ENCODE data around the gene PODN.

Gene PODN

DNA sequence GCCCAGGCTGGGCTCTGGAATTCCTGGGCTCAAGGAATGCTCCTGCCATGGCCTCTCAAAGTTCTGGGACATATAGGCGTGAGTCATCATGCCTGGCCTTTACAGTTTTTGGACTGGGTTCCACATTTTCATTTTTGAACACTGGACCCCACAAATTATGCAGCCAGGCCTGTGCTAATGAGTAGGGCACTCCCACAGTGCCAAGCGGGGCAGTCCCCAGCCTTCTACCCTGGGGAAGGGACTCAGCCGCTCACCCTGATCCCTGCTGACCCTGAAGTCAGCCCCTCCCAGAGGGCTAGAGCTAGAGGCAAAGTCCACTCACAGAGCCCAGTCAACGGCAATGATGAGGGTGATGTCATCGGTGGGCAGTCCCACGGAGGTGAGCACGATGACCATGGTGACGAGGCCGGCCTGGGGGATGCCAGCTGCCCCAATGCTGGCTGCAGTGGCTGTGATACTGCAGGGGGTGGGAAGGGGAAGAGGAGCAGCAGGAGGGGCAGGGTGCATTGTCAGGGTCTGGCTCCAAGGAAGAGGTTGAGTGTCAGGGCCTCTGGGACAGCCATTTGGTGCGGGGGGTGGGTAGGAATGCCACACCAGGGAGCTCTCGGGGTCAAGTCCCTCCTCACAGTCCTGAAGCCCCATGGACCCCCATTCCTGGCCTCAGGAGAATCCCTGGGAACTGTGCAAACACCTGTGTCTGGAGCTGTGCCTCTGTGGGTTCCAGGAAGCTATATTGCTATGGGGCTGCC, 27.6 kb downstream of the PODN start:
- DNase-seq (ENCODE audit: low read depth in 2 of 2), result no peak

DNA sequence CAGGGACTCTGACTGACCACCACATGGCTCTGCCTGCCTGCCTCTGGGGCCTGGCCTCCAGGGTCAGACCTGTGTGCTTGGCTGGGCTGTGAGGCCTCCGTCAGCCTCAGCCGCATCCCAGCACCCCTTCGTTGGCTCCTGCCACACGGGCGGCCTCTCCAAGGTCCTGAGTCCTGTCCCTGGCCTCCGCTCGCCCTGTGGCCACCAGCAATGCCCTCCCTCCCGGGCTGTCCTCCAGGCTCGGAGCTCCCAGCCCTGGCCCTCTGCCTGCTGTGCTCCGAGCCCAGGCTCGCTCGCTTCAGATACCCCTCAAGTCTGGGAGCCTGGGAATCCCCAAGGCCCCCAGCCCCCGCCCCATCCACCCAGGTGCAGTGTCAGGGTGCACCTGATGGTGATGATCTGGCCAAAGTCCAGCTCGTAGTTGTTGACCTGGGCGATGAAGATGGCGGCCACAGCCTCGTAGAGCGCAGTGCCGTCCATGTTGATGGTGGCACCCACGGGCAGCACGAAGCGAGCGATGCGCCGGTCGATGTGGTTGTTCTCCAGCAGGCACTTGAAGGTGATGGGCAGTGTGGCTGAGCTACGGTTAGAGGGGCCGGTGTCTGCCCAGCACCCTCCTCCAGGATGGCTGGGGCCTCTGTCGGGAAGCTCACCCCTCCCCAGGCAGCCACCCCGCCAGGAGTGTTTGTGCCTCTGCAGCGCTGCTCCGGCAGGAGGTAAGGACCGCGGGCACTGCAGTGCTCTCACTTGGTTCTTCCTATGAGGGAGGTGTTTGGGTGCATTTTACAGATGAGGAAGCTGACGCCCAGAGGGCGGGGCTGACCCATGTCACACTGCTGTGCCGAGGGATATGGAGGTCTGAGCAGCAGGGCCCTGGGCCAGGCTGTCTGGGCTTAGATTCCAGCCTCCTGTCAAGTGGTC, 28.5 kb downstream of the PODN start:
- no peak for DNase-seq (ENCODE audit: low read depth in 2 of 2)

DNA sequence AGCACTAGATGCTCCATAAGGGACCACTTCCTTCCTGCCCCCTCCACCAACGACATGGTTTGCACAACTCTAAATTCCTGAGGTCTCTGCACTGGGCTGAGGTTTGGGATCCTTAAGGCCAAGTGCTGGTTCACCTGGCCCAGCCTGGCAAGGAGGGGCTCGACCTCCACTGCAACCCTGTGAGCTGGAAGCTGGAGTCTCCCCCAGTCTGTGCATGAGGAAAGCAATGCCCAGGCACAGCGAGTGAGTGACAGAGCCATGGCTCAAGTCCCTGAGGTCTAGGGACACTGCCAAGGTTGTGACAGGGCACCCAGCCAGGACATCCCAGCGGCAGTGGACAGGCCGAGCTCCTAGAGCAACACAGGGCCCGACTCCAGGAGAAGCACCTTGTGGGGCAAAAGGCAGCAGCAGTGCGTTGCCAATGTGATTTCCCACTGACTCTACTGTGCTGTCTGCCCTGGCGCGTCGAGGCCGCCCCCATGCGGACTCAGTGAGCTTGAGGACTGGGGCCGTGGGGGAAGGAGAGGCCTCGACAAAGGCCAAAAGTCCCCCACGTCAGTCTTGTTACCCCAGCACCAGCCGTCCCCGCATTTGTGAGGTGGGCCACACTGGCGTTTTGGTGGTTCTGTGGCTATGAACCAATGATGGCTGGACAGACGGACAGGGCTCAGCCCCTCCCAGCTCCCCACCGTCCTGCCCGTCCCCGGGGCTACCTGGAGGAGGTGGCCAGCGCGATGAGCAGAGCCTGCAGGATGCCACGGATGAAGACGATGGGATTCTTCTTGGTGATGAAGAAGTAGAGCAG, 30.0 kb downstream of the PODN start:
- DNase-seq (ENCODE audit: low read depth in 2 of 2), result no peak

DNA sequence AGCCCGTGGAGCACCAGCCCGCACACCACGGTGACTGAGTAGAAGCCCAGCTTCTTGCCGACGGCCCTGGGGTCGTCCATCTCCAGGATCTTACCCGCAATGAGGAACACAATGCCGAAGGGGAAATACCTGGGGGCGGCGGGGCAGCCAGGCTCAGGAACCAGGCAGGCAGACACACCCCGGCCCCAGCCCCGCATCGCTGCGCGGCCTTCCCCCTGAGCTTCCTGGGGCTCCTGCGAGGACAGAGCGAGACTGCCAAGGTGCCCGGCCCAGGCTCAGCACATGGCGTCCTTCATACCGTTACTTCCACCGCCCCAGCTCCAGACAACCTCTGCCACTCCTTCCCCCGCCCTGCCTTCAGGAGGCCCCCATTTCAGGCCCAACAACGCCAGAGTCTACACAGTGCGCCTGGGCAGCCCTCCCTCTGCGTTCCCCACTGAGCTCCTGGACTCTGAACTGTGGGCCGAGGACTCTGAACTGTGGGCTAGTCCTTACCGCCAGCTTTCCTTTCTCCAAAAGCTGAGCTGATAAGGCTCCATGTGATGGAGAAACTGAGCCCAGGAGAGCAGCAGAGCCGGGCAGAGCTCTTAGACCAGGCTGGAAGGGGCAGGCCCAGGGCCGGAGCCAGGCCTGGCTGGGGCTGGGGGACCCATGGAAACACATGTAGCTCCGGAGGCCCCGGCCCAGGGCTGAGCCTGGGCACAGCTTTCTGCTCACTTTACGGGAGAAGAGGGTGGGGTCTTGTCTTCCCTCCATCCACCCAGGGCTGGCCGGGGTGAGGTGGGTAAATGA, 30.8 kb downstream of the PODN start:
- DNase-seq (ENCODE audit: low read depth in 2 of 2), result no peak

DNA sequence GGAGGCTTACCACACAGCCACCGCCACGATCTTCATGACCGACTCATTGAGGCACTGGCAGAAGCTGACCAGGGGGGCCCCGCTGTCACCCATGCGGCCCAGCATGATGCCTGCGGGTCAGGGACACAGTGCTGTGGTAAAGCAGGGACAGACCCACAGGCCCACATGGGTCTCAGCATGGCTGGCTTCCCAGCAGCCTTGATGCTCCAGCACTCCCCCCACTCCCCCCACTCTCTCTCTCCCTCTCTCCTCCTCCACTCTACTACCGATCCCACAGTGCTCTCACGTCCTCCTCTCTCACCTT, 31.4 kb downstream of the PODN start:
- no peak for DNase-seq (ENCODE audit: low read depth in 2 of 2)

DNA sequence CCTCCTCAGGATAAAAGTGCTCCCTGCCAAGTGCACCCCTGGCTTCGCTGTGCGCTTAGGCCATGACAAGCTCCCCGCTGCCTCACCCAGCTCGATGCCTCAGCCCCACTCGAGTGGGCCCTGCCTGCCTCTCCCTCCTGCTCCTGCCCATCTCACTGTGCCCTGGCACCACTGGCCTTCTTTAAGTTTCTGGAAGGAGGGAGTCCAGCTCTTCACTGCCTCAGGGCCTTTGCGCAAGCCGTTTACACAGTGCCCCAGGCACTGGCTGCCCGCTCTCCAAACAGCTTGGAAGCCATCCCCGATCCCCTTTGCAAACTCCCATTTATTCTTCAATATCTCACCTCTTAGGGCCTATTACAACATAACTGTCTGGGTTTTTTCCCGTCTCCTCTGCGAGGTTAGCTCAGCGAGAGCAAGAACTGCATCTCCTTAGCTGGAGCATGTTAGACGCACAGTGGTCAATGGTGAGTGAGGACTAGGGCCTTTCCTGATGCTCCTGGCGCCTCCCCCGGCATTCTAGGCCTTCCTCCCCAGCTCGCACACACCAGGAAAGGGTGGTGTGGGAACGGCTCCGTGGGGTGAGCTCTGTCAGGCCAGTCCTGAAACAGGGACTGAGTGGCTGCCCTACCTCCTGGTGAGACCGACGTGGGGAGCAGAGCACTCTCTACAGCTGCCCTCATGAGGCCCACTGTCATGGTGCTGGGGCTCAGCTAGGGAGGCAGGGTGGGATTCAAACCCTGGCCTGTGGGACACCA, 31.9 kb downstream of the PODN start:
- DNase-seq (ENCODE audit: low read depth in 2 of 2), result no peak

DNA sequence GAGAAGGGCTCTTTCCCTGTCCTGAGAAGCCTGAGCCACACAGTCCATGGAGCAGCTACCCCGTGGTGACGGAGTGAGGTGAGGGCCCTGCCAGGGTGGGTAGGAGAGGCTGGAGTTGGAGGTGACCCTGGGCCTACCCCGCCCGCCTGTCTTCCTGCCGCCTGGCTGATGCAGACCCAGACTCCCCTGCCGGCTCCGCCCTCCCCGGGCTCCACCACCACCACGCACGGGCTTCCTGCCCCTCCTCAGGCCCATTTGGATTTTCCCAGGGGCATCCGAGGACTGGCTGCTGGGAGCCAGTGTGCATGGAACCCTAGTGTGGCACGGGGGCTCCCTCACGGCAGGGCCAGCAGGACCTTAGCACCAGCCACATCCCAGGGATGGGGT, 32.5 kb downstream of the PODN start:
- no peak for DNase-seq (ENCODE audit: low read depth in 2 of 2)

DNA sequence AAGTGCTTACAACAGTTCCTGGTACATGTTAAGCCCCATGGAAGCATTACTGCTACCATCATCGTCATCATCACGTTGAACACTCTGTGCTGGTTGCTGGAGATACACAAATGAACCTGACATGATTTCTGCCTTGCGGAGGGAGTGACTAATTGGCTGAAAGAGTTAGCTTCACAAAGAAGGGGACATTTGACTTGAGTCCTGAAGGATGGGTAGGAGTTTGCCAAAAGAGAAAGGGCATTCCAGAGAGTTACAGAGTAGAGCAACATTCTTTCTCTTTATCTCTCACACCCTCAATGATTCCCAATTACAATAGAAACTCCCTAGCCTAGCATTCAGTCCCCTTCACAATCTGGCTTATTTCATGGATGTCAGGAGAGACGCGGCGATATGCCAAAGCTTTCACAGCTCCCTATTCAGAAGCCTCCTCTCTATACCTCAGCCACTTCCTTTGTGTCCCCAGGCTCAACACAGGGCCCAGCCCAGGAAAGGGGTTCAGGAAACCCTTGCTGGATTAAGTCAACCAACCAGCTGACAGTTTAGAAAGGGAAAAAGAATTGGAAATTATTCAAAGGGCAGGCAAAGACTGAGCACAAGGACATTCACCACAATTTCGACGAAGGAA, 42.4 kb downstream of the PODN start:
- no peak for DNase-seq (ENCODE audit: low read depth in 2 of 2)

DNA sequence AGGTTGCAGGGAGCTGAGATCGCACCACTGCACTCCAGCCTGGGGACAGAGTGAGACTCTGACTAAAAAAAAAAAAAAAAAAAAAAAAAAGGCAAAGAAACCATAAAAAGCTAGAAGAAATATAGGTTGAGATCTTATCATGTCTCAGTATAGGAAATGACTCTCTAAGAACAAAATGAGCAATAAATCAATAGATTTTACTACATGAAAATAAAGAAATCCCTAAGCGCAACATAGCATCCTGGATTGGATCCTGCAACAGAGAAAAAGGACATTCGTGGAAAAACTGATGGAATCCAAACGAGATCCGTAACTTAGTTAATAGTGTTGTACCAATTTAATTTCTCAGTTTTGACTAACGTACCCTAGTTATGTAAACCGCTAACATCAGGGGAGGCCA, 45.1 kb downstream of the PODN start:
- no peak for DNase-seq (ENCODE audit: low read depth in 2 of 2)

DNA sequence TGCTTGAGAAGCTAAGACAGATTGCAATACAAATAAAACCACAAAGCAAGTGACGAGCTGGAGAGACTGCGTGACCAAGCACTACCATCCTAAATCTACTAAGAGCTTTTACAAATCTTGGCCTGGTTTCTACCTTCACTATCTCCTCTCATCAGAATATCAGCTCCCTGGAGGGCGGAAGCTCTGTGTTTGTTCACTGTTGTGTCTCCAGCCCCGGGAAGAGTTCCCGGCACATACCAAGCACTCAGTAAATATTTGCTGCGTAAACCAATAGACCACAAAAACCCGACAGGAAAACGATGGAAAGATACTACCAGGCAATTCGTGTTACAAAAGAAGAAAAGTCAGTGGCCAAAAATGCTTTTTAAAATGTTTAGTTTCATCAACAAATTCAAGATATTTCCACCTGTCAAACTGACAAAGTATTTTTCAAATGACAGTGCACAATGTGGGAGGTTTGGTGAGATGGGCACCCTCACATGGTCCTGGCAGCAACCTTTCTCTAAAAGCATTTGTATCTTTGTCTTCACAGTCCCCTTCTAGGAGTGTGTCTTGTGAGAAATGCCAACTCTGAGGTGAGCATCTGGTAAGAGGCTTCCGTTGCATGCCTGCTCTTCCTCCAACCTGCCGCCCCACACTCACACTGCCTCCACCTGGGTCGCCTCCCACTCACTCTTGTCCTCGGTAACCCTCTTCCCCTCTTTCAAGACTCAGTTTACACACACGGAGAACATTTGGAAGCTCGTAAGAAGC, 45.7 kb downstream of the PODN start:
- DNase-seq (ENCODE audit: low read depth in 2 of 2), result no peak

DNA sequence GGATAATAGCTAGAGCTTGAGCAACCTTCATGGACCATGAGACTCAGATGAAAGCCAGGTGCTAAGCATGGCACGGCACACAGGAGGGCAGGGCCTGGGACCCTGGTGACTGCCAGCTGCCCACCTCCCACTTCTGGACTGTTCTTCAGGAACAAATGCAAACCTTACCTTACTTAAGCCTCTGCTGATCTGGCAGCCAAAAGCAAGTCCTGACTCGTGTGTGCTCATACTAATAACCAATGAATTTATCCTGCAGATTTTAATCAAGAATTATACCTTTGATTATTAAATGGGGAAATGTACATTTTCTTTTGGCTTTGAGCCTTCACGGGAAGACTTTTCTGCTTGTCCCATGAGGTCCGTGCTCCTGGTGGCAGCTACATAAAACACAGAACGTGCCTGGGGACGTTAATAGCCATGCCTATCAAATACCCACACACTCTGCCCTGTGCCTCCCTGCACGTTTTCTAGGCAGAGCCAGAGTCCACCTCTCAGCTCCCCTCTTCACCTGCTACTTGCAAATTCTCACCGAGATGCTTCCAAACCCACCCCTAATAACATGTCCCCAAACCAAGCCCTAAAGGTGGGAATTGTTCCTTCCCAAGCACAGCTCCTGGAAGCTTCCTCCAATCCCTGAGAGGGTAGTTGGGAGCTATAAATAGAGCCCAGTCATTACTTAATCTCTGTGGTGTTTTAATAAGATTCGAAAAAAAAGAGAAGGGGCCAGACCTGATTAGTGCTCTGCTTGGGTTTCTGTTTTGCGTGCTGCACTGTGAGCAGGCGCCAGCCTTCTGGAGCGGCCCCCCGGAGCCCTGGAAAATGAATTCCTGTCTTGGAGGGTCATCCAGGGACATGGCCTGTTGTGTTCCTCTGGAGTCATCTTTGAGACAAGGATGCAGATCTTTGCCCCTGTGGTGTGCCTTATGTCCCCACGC, 46.9 kb downstream of the PODN start:
- no peak for DNase-seq (ENCODE audit: low read depth in 2 of 2)

DNA sequence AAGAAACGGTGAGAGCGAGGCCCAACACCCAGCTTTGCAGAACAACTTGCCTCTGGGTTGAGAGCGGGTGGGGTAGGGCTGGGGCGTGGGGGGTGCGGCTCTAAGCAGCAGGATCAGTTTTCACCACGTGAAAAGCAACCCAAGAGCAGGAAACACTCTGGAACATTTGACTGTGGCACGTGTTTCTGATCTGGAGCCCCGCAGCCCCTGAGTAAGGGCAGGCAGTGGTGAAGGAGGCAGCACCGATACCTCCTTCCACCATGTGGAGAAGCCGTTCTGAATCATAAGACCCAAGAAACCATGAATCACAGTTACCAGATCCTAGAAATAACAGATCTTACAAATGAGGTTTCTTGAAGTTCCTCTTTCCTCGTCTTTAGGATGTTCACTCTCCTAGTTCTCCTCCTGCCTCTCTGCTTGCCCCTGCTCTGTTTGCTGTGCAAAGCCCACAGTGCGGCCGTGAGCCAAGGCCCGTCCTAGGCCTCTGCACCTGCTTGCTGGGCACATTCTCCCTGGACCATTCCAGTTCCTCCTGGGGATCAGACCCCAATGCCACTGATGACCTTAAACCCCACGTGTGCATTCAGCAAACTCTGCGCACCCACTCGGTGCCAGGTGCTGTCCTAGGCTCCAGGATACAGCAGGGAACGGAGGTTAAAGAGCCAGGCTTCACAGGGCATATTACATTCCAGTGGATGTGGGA, 48.5 kb downstream of the PODN start:
- DNase-seq (ENCODE audit: low read depth in 2 of 2), result peak; percentile 32 to 43

DNA sequence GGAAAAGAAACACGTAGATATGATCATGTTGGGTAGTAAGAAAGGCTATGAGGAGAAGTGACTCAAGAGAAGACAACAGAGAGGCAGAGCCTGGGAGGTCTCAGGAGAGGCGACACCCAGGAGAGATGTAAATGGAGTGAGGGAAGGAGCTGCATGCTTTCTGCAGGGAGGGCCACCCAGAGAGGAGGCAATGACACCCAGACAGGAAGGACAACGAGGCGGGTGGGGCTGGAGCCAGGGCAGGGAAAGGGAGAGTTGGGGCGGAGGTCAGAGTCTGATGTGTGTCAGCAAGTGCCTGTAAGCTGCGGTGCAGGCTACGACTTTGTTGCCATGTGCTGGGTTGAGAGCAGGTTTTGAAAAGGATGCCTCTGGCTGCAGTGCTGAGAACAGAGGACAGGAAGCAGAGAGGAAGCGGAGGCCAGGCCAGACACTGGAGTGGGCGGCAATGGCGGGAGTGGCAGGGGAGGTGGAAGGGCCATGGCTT, 49.1 kb downstream of the PODN start:
- DNase-seq (ENCODE audit: low read depth in 2 of 2), result no peak

DNA sequence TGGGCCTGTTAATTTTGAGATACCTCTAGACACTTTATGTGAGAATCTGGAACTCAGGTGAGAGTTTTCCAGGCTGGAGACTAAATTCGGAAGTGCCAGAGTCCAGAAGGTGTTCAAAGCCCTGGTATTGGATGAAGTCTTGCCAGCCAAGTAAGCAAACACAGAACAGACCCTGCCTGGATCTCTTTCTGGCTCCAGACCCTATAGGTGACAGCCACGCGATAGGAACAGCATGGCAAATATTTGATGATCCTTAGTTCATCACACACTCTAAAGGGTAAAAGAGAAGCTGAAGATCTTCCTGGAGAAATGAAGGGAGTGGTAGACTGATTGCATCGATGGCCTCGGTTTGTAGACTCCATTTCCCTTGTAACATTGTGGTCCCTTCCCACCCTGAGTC, 49.7 kb downstream of the PODN start:
- DNase-seq (ENCODE audit: low read depth in 2 of 2), result no peak

DNA sequence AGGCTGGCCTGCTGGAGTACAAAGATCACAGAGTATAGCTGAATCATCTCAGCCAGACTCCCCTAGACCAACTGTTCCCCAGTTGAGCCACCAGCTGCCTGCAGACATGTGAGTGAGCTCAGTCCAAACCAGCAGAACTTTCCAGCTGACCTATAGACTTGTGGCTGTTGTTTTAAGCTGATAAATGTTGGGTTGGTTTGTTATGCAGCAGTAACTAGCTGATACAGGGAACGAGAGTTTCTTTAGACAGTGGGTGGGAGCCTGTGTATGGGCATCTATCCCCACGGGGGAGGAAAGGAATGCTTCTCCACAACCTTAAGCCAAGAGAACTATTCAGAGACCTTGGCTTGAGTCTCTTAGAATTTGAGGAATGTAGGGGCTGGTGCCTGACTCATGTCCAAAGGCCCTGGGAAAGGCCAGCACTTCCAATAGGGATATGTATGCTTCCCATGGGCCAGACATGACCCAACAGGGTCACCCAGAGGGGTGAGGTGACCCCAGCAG, 50.3 kb downstream of the PODN start:
- DNase-seq (ENCODE audit: low read depth in 2 of 2), result no peak

DNA sequence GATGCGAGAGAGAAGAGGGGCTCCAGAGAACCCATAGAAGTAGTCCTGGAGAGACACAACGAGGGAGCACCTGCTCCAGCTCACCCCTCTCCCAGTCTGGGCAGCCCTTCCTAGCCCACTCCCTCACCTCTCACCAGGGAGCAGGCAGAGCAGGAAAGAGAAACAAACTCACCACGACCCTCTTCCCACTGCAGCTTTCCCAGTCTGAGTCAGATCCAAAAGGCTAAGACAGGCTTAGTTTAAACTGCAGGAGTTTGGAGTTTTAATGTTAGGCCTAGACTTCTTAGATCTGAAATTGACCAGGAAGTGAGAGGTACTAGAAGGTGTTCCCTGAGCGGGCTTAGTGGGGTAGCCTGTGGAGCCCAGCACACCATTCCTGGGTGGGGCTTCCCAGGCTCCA, 50.8 kb downstream of the PODN start:
- no peak for DNase-seq (ENCODE audit: low read depth in 2 of 2)

DNA sequence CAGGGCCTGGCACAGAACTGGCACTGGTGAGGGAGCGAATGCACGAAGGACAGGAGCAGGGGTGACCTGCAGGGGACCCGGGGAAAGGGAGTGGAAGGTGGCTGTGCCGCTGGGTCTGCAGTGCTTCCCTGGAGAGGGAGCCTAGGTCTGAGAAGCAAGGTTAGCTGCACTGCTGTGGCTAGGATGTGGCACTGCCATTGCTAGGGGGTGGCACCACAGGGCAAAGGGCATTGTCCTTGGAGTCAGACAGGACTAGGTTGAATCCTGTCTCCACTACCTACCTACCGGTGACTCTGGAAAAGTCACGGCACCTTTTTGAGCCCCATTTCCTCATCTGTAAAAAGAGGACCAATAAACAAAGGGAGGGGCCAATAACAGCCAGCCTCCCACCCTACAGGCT, 52.1 kb downstream of the PODN start:
- DNase-seq (ENCODE audit: low read depth in 2 of 2), result no peak
